ENCODE data around the gene CCDC74B. TPM values are rescaled to one million over a fixed set of nuclear protein-coding genes. Genes with fewer than 3 reads are reported as not detected.
"Not testable (repeated sequence)": the region's sequence is repeated elsewhere in the genome, so short reads cannot be mapped to it uniquely, and the experiment has no call there.

CCDC74B gene
- total RNA-seq, 2 experiments from 2014 or later = 2.5 to 3.2 TPM

- H3K27me3 Mint-ChIP-seq; H3K4me3 Mint-ChIP-seq; H3K36me3 Mint-ChIP-seq (ENCODE audit: low read depth); H3K27ac Mint-ChIP-seq; ATAC-seq; intact Hi-C loops (cut with DNase I, micrococcal nuclease); H3K4me1 Mint-ChIP-seq; DNase-seq; CTCF ChIA-PET; POLR2A ChIA-PET; H3K9me3 Mint-ChIP-seq (ENCODE audit: low read depth): not testable (repeated sequence)
Measured at GRCh38 chr2:130129120-130129829, 15.6 kb downstream of the CCDC74B start, which contains the start of gene POTEF. TSS of gene POTEF (minus strand) at chr2:130129222. CDS start at chr2:130120515, 8,707 bp downstream.

GRCh38 chr2:130128464-130128863 lies 16.4 kb downstream of the CCDC74B start:
- DNase-seq; H3K4me3 Mint-ChIP-seq; H3K27ac Mint-ChIP-seq; CTCF ChIA-PET; POLR2A ChIA-PET; ATAC-seq; H3K27me3 Mint-ChIP-seq; H3K9me3 Mint-ChIP-seq (ENCODE audit: low read depth); intact Hi-C loops (cut with DNase I, micrococcal nuclease); H3K36me3 Mint-ChIP-seq (ENCODE audit: low read depth); H3K4me1 Mint-ChIP-seq: not testable (repeated sequence)

GRCh38 chr2:130127726-130128125 lies 17.2 kb downstream of the CCDC74B start:
- ATAC-seq; H3K27ac Mint-ChIP-seq; H3K4me3 Mint-ChIP-seq; intact Hi-C loops (cut with DNase I, micrococcal nuclease); POLR2A ChIA-PET; DNase-seq; H3K9me3 Mint-ChIP-seq (ENCODE audit: low read depth); H3K36me3 Mint-ChIP-seq (ENCODE audit: low read depth); CTCF ChIA-PET; H3K4me1 Mint-ChIP-seq; H3K27me3 Mint-ChIP-seq: not testable (repeated sequence)

GRCh38 chr2:130120924-130121323 lies 24.0 kb downstream of the CCDC74B start:
- H3K9me3 Mint-ChIP-seq (ENCODE audit: low read depth); ATAC-seq; CTCF ChIA-PET; H3K4me3 Mint-ChIP-seq; H3K27me3 Mint-ChIP-seq; H3K36me3 Mint-ChIP-seq (ENCODE audit: low read depth); H3K4me1 Mint-ChIP-seq; POLR2A ChIA-PET; H3K27ac Mint-ChIP-seq; intact Hi-C loops (cut with DNase I, micrococcal nuclease); DNase-seq: not testable (repeated sequence)

GRCh38 chr2:130102597-130103363 lies 42.1 kb downstream of the CCDC74B start:
- H3K27me3 Mint-ChIP-seq; H3K27ac Mint-ChIP-seq; DNase-seq; POLR2A ChIA-PET; H3K36me3 Mint-ChIP-seq (ENCODE audit: low read depth); ATAC-seq; H3K4me3 Mint-ChIP-seq; CTCF ChIA-PET; intact Hi-C loops (cut with DNase I, micrococcal nuclease); H3K4me1 Mint-ChIP-seq; H3K9me3 Mint-ChIP-seq (ENCODE audit: low read depth): not testable (repeated sequence)

Other genes with a start within 250 kb of the CCDC74B start
- gene RAB6C, start 165.4 kb downstream of the CCDC74B start, total RNA-seq = not detected
- gene POTEF, start 15.9 kb downstream of the CCDC74B start, total RNA-seq = not detected
- gene SMPD4, start 36.5 kb upstream of the CCDC74B start, total RNA-seq = 10 to 100 TPM; 73.8 to 78.6 TPM
- gene MZT2B, start 37.1 kb upstream of the CCDC74B start, total RNA-seq = 100 to 1,000 TPM; 281 to 343 TPM
- not detected for gene TUBA3E, start 53.3 kb upstream of the CCDC74B start, total RNA-seq
- gene IMP4, start 197.8 kb upstream of the CCDC74B start, total RNA-seq = 100 to 1,000 TPM; 148 to 169 TPM
- gene PTPN18, start 210.9 kb upstream of the CCDC74B start, total RNA-seq = 10 to 100 TPM; 41.6 to 49.3 TPM

All from activated CD4-positive, alpha-beta T cell treated with anti-CD3 and anti-CD28 coated beads for 36 hours (primary cell).